GM18868 (cell line): ENCODE results near the gene CCT7.

Source experiments
- ATAC-seq: cut with Tn5 transposase; IDR thresholded peaks from one replicate; pipeline ENCODE4 v1.9.1; 2021; ENCODE audit warnings: mild to moderate bottlenecking, moderate library complexity; ENCODE audit not compliant: unreplicated experiment

The CCT7 gene

GRCh38 chr2:73225513-73226360 is 8.4 kb upstream of the CCT7 start:
- ATAC-seq: no peak

GRCh38 chr2:73227086-73227485 is 7.0 kb upstream of the CCT7 start:
- no peak for ATAC-seq

GRCh38 chr2:73228631-73229030 is 5.5 kb upstream of the CCT7 start:
- ATAC-seq: no peak

- ATAC-seq: peak; percentile 3
These were observed 1.5 kb upstream of the CCT7 start for GRCh38 chr2:73232403-73233153.

GRCh38 chr2:73233154-73233931 is 765 bp upstream of the CCT7 start, which contains the start of gene PRADC1:
PRADC1 (minus strand) TSS chr2:73233239; CDS start chr2:73233160, 79 bp downstream.
- ATAC-seq: peak; percentile 94

GRCh38 chr2:73235315-73236028 is 1.4 kb downstream of the CCT7 start:
- no peak for ATAC-seq

GRCh38 chr2:73237168-73237567 is 3.1 kb downstream of the CCT7 start:
- no peak for ATAC-seq

GRCh38 chr2:73238149-73238548 is 4.0 kb downstream of the CCT7 start:
- no peak for ATAC-seq

GRCh38 chr2:73238976-73239375 is 4.9 kb downstream of the CCT7 start:
- ATAC-seq: no peak

GRCh38 chr2:73239776-73240175 is 5.7 kb downstream of the CCT7 start:
- no peak for ATAC-seq

GRCh38 chr2:73243884-73244570 is 9.9 kb downstream of the CCT7 start:
- no peak for ATAC-seq

GRCh38 chr2:73244580-73244979 is 10.5 kb downstream of the CCT7 start:
- no peak for ATAC-seq

GRCh38 chr2:73246850-73247249 is 12.7 kb downstream of the CCT7 start:
- no peak for ATAC-seq

GRCh38 chr2:73249636-73250035 is 15.5 kb downstream of the CCT7 start:
- ATAC-seq: no peak

GRCh38 chr2:73250872-73251846 is 17.1 kb downstream of the CCT7 start:
- no peak for ATAC-seq

- ATAC-seq: no peak
These were observed 18.3 kb downstream of the CCT7 start for GRCh38 chr2:73252238-73253027.

- ATAC-seq: no peak
These were observed 19.3 kb downstream of the CCT7 start for GRCh38 chr2:73253400-73253799.

GRCh38 chr2:73253901-73254300 is 19.8 kb downstream of the CCT7 start:
- ATAC-seq: no peak
